Measurements from ENCODE around the gene TXK.

TXK gene

GRCh38 chr4:48134081-48134480 is at the start of gene TXK:
TXK (minus strand) TSS chr4:48134250; CDS start chr4:48134170, 80 bp downstream.
- DNase-seq (ENCODE audit: low read depth), result no peak
- H3K4me3 ChIP-seq (replicated peaks; ENCODE audit: low read depth, low read length), result no peak within 1 kb of the TSS
- no peak for TF ChIP-seq CTCF (IDR thresholded peaks at IDR 0.05; ENCODE audit: low read length, missing control alignments)

GRCh38 chr4:48180234-48180633 is 46.2 kb upstream of the TXK start:
- TF ChIP-seq CTCF (IDR thresholded peaks at IDR 0.05; ENCODE audit: low read length, missing control alignments), result no peak
- no peak overlapping the region for H3K4me3 ChIP-seq (replicated peaks; ENCODE audit: low read depth, low read length)
- peak; percentile 11 for DNase-seq (ENCODE audit: low read depth)

- no peak overlapping the region for H3K4me3 ChIP-seq (replicated peaks; ENCODE audit: low read depth, low read length)
- no peak for TF ChIP-seq CTCF (IDR thresholded peaks at IDR 0.05; ENCODE audit: low read length, missing control alignments)
- DNase-seq (ENCODE audit: low read depth), result no peak
Measured at GRCh38 chr4:48178931-48179330, 44.9 kb upstream of the TXK start.

- no peak for TF ChIP-seq CTCF (IDR thresholded peaks at IDR 0.05; ENCODE audit: low read length, missing control alignments)
- DNase-seq (ENCODE audit: low read depth), result no peak
- H3K4me3 ChIP-seq (replicated peaks; ENCODE audit: low read depth, low read length), result no peak overlapping the region
Measured at GRCh38 chr4:48175806-48176205, 41.8 kb upstream of the TXK start.

- H3K4me3 ChIP-seq (replicated peaks; ENCODE audit: low read depth, low read length), result no peak overlapping the region
- no peak for DNase-seq (ENCODE audit: low read depth)
- TF ChIP-seq CTCF (IDR thresholded peaks at IDR 0.05; ENCODE audit: low read length, missing control alignments), result no peak
Measured at GRCh38 chr4:48175328-48175727, 41.3 kb upstream of the TXK start.

- TF ChIP-seq CTCF (IDR thresholded peaks at IDR 0.05; ENCODE audit: low read length, missing control alignments), result no peak
- H3K4me3 ChIP-seq (replicated peaks; ENCODE audit: low read depth, low read length), result no peak overlapping the region
- DNase-seq (ENCODE audit: low read depth), result peak; percentile 65
Measured at GRCh38 chr4:48173056-48173991, 39.3 kb upstream of the TXK start.

GRCh38 chr4:48172651-48173050 is 38.6 kb upstream of the TXK start:
- no peak overlapping the region for H3K4me3 ChIP-seq (replicated peaks; ENCODE audit: low read depth, low read length)
- DNase-seq (ENCODE audit: low read depth), result no peak
- TF ChIP-seq CTCF (IDR thresholded peaks at IDR 0.05; ENCODE audit: low read length, missing control alignments), result no peak
